ENCODE data around the gene NFU1. TPM values are rescaled to one million over a fixed set of nuclear protein-coding genes. Genes with fewer than 3 reads are reported as not detected.

The NFU1 gene
- total and polyA plus RNA-seq, 2 of the 8 experiments (the other 6 are each of a cell fraction or from before 2014, with no cell fraction given), result 18.4 to 45.5 TPM

DNA sequence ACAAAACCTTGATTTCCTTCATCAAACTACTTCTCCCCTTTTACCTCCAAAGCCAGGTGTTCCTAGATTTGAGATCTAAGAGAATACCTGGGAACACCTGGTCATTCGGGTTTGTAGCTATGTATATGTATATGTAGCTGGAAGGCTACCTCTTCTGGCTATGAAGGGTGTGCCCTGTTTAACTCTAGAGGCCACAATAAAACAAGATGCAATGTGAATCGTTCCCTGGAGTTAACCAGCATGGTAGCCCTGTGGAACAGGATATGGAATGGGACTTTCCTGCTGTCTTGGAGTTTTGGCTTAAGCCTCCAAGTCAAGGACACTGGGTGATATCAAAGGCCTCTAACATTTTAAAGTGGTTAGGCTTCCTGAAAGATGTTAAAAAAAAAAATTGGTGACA is 17.7 kb upstream of the NFU1 start (continued):
- TF ChIP-seq, protein P1, sequence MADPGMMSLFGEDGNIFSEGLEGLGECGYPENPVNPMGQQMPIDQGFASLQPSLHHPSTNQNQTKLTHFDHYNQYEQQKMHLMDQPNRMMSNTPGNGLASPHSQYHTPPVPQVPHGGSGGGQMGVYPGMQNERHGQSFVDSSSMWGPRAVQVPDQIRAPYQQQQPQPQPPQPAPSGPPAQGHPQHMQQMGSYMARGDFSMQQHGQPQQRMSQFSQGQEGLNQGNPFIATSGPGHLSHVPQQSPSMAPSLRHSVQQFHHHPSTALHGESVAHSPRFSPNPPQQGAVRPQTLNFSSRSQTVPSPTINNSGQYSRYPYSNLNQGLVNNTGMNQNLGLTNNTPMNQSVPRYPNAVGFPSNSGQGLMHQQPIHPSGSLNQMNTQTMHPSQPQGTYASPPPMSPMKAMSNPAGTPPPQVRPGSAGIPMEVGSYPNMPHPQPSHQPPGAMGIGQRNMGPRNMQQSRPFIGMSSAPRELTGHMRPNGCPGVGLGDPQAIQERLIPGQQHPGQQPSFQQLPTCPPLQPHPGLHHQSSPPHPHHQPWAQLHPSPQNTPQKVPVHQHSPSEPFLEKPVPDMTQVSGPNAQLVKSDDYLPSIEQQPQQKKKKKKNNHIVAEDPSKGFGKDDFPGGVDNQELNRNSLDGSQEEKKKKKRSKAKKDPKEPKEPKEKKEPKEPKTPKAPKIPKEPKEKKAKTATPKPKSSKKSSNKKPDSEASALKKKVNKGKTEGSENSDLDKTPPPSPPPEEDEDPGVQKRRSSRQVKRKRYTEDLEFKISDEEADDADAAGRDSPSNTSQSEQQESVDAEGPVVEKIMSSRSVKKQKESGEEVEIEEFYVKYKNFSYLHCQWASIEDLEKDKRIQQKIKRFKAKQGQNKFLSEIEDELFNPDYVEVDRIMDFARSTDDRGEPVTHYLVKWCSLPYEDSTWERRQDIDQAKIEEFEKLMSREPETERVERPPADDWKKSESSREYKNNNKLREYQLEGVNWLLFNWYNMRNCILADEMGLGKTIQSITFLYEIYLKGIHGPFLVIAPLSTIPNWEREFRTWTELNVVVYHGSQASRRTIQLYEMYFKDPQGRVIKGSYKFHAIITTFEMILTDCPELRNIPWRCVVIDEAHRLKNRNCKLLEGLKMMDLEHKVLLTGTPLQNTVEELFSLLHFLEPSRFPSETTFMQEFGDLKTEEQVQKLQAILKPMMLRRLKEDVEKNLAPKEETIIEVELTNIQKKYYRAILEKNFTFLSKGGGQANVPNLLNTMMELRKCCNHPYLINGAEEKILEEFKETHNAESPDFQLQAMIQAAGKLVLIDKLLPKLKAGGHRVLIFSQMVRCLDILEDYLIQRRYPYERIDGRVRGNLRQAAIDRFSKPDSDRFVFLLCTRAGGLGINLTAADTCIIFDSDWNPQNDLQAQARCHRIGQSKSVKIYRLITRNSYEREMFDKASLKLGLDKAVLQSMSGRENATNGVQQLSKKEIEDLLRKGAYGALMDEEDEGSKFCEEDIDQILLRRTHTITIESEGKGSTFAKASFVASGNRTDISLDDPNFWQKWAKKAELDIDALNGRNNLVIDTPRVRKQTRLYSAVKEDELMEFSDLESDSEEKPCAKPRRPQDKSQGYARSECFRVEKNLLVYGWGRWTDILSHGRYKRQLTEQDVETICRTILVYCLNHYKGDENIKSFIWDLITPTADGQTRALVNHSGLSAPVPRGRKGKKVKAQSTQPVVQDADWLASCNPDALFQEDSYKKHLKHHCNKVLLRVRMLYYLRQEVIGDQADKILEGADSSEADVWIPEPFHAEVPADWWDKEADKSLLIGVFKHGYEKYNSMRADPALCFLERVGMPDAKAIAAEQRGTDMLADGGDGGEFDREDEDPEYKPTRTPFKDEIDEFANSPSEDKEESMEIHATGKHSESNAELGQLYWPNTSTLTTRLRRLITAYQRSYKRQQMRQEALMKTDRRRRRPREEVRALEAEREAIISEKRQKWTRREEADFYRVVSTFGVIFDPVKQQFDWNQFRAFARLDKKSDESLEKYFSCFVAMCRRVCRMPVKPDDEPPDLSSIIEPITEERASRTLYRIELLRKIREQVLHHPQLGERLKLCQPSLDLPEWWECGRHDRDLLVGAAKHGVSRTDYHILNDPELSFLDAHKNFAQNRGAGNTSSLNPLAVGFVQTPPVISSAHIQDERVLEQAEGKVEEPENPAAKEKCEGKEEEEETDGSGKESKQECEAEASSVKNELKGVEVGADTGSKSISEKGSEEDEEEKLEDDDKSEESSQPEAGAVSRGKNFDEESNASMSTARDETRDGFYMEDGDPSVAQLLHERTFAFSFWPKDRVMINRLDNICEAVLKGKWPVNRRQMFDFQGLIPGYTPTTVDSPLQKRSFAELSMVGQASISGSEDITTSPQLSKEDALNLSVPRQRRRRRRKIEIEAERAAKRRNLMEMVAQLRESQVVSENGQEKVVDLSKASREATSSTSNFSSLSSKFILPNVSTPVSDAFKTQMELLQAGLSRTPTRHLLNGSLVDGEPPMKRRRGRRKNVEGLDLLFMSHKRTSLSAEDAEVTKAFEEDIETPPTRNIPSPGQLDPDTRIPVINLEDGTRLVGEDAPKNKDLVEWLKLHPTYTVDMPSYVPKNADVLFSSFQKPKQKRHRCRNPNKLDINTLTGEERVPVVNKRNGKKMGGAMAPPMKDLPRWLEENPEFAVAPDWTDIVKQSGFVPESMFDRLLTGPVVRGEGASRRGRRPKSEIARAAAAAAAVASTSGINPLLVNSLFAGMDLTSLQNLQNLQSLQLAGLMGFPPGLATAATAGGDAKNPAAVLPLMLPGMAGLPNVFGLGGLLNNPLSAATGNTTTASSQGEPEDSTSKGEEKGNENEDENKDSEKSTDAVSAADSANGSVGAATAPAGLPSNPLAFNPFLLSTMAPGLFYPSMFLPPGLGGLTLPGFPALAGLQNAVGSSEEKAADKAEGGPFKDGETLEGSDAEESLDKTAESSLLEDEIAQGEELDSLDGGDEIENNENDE (IDR thresholded peaks at IDR 0.05; ENCODE audit: insufficient replicate concordance, low read length), result no peak
- TF ChIP-seq, protein P2, sequence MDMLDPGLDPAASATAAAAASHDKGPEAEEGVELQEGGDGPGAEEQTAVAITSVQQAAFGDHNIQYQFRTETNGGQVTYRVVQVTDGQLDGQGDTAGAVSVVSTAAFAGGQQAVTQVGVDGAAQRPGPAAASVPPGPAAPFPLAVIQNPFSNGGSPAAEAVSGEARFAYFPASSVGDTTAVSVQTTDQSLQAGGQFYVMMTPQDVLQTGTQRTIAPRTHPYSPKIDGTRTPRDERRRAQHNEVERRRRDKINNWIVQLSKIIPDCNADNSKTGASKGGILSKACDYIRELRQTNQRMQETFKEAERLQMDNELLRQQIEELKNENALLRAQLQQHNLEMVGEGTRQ (IDR thresholded peaks at IDR 0.05; ENCODE audit: low read length), result no peak
- no peak for TF ChIP-seq TAF1 (IDR thresholded peaks at IDR 0.05; ENCODE audit: low read depth, low read length)
- TF ChIP-seq CHD2 (IDR thresholded peaks at IDR 0.05; ENCODE audit: low read length), result no peak
- no peak for TF ChIP-seq SUZ12 (IDR thresholded peaks at IDR 0.05; ENCODE audit: low read length)
- TF ChIP-seq, protein P3, sequence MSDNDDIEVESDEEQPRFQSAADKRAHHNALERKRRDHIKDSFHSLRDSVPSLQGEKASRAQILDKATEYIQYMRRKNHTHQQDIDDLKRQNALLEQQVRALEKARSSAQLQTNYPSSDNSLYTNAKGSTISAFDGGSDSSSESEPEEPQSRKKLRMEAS (IDR thresholded peaks at IDR 0.05), result no peak
- no peak for TF ChIP-seq MAFK (IDR thresholded peaks at IDR 0.05; ENCODE audit: low read depth, low read length)
